Testis (tissue), 2 donors: ENCODE results near the gene C16orf89.
"Not testable (repeated sequence)": the region's sequence is repeated elsewhere in the genome, so short reads cannot be mapped to it uniquely, and the experiment has no call there.

Experiments used
- CTCF ChIP-seq, 3 experiments: fragments of 450-650 bp in 2 of 3; fragments of 200-600 bp in 1 of 3; sonication (generic) in 1 of 3; IDR thresholded peaks; one replicate each; pipeline ENCODE4 v1.5.1; 2016 to 2019; ENCODE audit warnings: antibody characterized with exemption in 3 of 3, mild to moderate bottlenecking in 2 of 3, moderate library complexity in 1 of 3
- POLR2A ChIP-seq: fragments of 450-650 bp; IDR thresholded peaks from one replicate; pipeline ENCODE4 v1.6.1; 2017; ENCODE audit warnings: antibody characterized with exemption, mild to moderate bottlenecking, moderate library complexity

GRCh38 chr16:5097061-5097469 lies 31.3 kb upstream of the C16orf89 start:
- not testable (repeated sequence) for TF ChIP-seq POLR2A; CTCF (IDR thresholded peaks at IDR 0.05)
